GM19397 (cell line): ENCODE results near the gene THOC2.
A peak's percentile ranks its signal among the peaks of the same experiment; 100 is the strongest.
"Not testable (repeated sequence)": the region's sequence is repeated elsewhere in the genome, so short reads cannot be mapped to it uniquely, and the experiment has no call there.

Experiments used
- ATAC-seq: cut with Tn5 transposase; IDR thresholded peaks from one replicate; pipeline ENCODE4 v1.9.1; 2021; ENCODE audit warnings: mild to moderate bottlenecking, moderate library complexity; ENCODE audit not compliant: unreplicated experiment

The THOC2 gene

GRCh38 chrX:123732670-123733363, at the start of gene THOC2:
Gene THOC2 (minus strand): TSS chrX:123733052. CDS start chrX:123733022, 30 bp downstream.
- peak; percentile 83 for ATAC-seq

GRCh38 chrX:123781786-123782185, 48.9 kb upstream of the THOC2 start:
- not testable (repeated sequence) for ATAC-seq

GRCh38 chrX:123779908-123780396, 47.1 kb upstream of the THOC2 start:
- ATAC-seq: no peak

GRCh38 chrX:123773258-123773988, 40.6 kb upstream of the THOC2 start:
- no peak for ATAC-seq

- peak; percentile 86 for ATAC-seq
These were observed 38.7 kb upstream of the THOC2 start for GRCh38 chrX:123771449-123772064.

GRCh38 chrX:123764967-123765871, 32.4 kb upstream of the THOC2 start:
- ATAC-seq: peak; percentile 93

GRCh38 chrX:123759849-123760248, 27.0 kb upstream of the THOC2 start:
- not testable (repeated sequence) for ATAC-seq

GRCh38 chrX:123757794-123758193, 24.9 kb upstream of the THOC2 start:
- ATAC-seq: not testable (repeated sequence)

GRCh38 chrX:123756320-123756719, 23.5 kb upstream of the THOC2 start:
- no peak for ATAC-seq

GRCh38 chrX:123755107-123755506, 22.3 kb upstream of the THOC2 start:
- no peak for ATAC-seq

- ATAC-seq: no peak
These were observed 21.0 kb upstream of the THOC2 start for GRCh38 chrX:123753656-123754350.

- no peak for ATAC-seq
These were observed 16.8 kb upstream of the THOC2 start for GRCh38 chrX:123749643-123750042.

- no peak for ATAC-seq
These were observed 12.7 kb upstream of the THOC2 start for GRCh38 chrX:123745511-123745910.

GRCh38 chrX:123743312-123743711, 10.5 kb upstream of the THOC2 start:
- ATAC-seq: no peak

GRCh38 chrX:123742440-123742839, 9.6 kb upstream of the THOC2 start:
- no peak for ATAC-seq

- ATAC-seq: no peak
These were observed 7.7 kb upstream of the THOC2 start for GRCh38 chrX:123740536-123740935.

GRCh38 chrX:123740006-123740405, 7.2 kb upstream of the THOC2 start:
- ATAC-seq: no peak

GRCh38 chrX:123739474-123739873, 6.6 kb upstream of the THOC2 start:
- ATAC-seq: no peak

- ATAC-seq: no peak
These were observed 5.6 kb upstream of the THOC2 start for GRCh38 chrX:123738378-123738940.
